T-helper 9 cell (primary cell): Measurements from ENCODE around the gene CLDN4.
"Not testable (repeated sequence)": the region's sequence is repeated elsewhere in the genome, so short reads cannot be mapped to it uniquely, and the experiment has no call there.

Experiments
- DNase-seq: peaks from one replicate; pipeline ENCODE4 v3.0.0-alpha.2; 2020
- total RNA-seq, 2 donors: gene quantifications; one replicate each; lab custom pipeline; 2026; lab: John Stamatoyannopoulos, UW

The CLDN4 gene
- total RNA-seq = 0 to 0.24 reads per million in 2 donors

GRCh38 chr7:73830681-73831583, at the start of gene CLDN4:
Gene CLDN4, plus strand, starts transcription at chr7:73830996. Its CDS starts 206 bp downstream, at chr7:73831202.
- no peak for DNase-seq

GRCh38 chr7:73786588-73786987, 44.2 kb upstream of the CLDN4 start:
- no peak for DNase-seq

- not testable (repeated sequence) for DNase-seq
Measured at GRCh38 chr7:73787786-73788048, 43.1 kb upstream of the CLDN4 start.

- no peak for DNase-seq
Measured at GRCh38 chr7:73789051-73789450, 41.7 kb upstream of the CLDN4 start.

- DNase-seq = not testable (repeated sequence)
Measured at GRCh38 chr7:73791170-73791690, 39.6 kb upstream of the CLDN4 start.

- DNase-seq = not testable (repeated sequence)
Measured at GRCh38 chr7:73795188-73795587, 35.6 kb upstream of the CLDN4 start.

- not testable (repeated sequence) for DNase-seq
Measured at GRCh38 chr7:73796656-73797055, 34.1 kb upstream of the CLDN4 start.

- DNase-seq = not testable (repeated sequence)
Measured at GRCh38 chr7:73797176-73797575, 33.6 kb upstream of the CLDN4 start.

GRCh38 chr7:73799282-73800141, 31.3 kb upstream of the CLDN4 start:
- no peak for DNase-seq

GRCh38 chr7:73801577-73801976, 29.2 kb upstream of the CLDN4 start:
- no peak for DNase-seq

- DNase-seq = no peak
Measured at GRCh38 chr7:73802459-73802858, 28.3 kb upstream of the CLDN4 start.

GRCh38 chr7:73809467-73809951, 21.3 kb upstream of the CLDN4 start:
- no peak for DNase-seq

- no peak for DNase-seq
Measured at GRCh38 chr7:73810998-73811360, 19.8 kb upstream of the CLDN4 start.

GRCh38 chr7:73811760-73812168, 19.0 kb upstream of the CLDN4 start:
- DNase-seq = peak; percentile 34

- no peak for DNase-seq
Measured at GRCh38 chr7:73812996-73813395, 17.8 kb upstream of the CLDN4 start.

GRCh38 chr7:73815436-73815835, 15.4 kb upstream of the CLDN4 start:
- DNase-seq = no peak

- no peak for DNase-seq
Measured at GRCh38 chr7:73817121-73817520, 13.7 kb upstream of the CLDN4 start.

- DNase-seq = no peak
Measured at GRCh38 chr7:73820013-73820412, 10.8 kb upstream of the CLDN4 start.

- DNase-seq = not testable (repeated sequence)
Measured at GRCh38 chr7:73821597-73822285, 9.1 kb upstream of the CLDN4 start.

GRCh38 chr7:73822319-73823173, 8.2 kb upstream of the CLDN4 start:
- no peak for DNase-seq

GRCh38 chr7:73823257-73823656, 7.5 kb upstream of the CLDN4 start:
- DNase-seq = no peak
